GM19193 (cell line): Measurements from ENCODE around the gene NYAP2.

Experiments
- POLR2A ChIP-seq: IDR thresholded peaks from 4 replicates; pipeline ENCODE4 v1.6.1; 2011; ENCODE audit not compliant: insufficient read depth, insufficient read length; ENCODE audit errors: extremely low read depth

Gene NYAP2

GRCh38 chr2:225496568-225496967 is 97.1 kb downstream of the NYAP2 start:
- no peak for TF ChIP-seq POLR2A

- TF ChIP-seq POLR2A: no peak
These were observed 97.7 kb downstream of the NYAP2 start for GRCh38 chr2:225497166-225497565.

- no peak for TF ChIP-seq POLR2A
These were observed 101.5 kb downstream of the NYAP2 start for GRCh38 chr2:225501022-225501421.

- TF ChIP-seq POLR2A: no peak
These were observed 103.5 kb downstream of the NYAP2 start for GRCh38 chr2:225502971-225503370.

- no peak for TF ChIP-seq POLR2A
These were observed 111.3 kb downstream of the NYAP2 start for GRCh38 chr2:225510796-225511195.

- no peak for TF ChIP-seq POLR2A
These were observed 113.0 kb downstream of the NYAP2 start for GRCh38 chr2:225512469-225512868.

GRCh38 chr2:225512876-225513540 is 113.5 kb downstream of the NYAP2 start:
- no peak for TF ChIP-seq POLR2A

GRCh38 chr2:225515033-225515432 is 115.5 kb downstream of the NYAP2 start:
- TF ChIP-seq POLR2A: no peak

GRCh38 chr2:225526760-225527390 is 127.4 kb downstream of the NYAP2 start:
- TF ChIP-seq POLR2A: no peak

- TF ChIP-seq POLR2A: no peak
These were observed 132.0 kb downstream of the NYAP2 start for GRCh38 chr2:225531559-225531958.

- TF ChIP-seq POLR2A: no peak
These were observed 132.6 kb downstream of the NYAP2 start for GRCh38 chr2:225532096-225532495.

- TF ChIP-seq POLR2A: no peak
These were observed 134.5 kb downstream of the NYAP2 start for GRCh38 chr2:225534037-225534436.

GRCh38 chr2:225534697-225535096 is 135.2 kb downstream of the NYAP2 start:
- no peak for TF ChIP-seq POLR2A

GRCh38 chr2:225536036-225536435 is 136.5 kb downstream of the NYAP2 start:
- TF ChIP-seq POLR2A: no peak

- TF ChIP-seq POLR2A: no peak
These were observed 144.1 kb downstream of the NYAP2 start for GRCh38 chr2:225543626-225544025.

GRCh38 chr2:225556461-225556860 is 157.0 kb downstream of the NYAP2 start:
- no peak for TF ChIP-seq POLR2A
